H9 (cell line): ENCODE measurements around the gene PRELID1. TPM values are rescaled to one million over a fixed set of nuclear protein-coding genes. Genes with fewer than 3 reads are reported as not detected.

Experiments
- DNase-seq: peaks from one replicate; pipeline ENCODE4 v3.0.0-alpha.2; 2017
- H2AFZ ChIP-seq: one replicate; pipeline ENCODE4 v1.6.1; 2013; ENCODE audit warnings: mild to moderate bottlenecking, low read length, control low read depth, moderate library complexity
- H2AK5ac ChIP-seq: 2 replicates; pipeline ENCODE4 v1.6.1; 2013; ENCODE audit warnings: low read length, control low read depth, mixed read lengths; ENCODE audit not compliant: insufficient read length
- H2BK120ac ChIP-seq: one replicate; pipeline ENCODE4 v1.6.1; 2013; ENCODE audit warnings: low read depth, mild to moderate bottlenecking, low read length, control low read depth, inconsistent platforms; ENCODE audit not compliant: poor library complexity, severe bottlenecking
- H2BK12ac ChIP-seq: 2 replicates; pipeline ENCODE4 v1.6.1; 2013; ENCODE audit warnings: low read length, control low read depth, mixed read lengths, low read depth; ENCODE audit not compliant: insufficient read length
- H2BK15ac ChIP-seq: 2 replicates; pipeline ENCODE4 v1.6.1; 2013; ENCODE audit warnings: low read depth, low read length, control low read depth
- H2BK20ac ChIP-seq: one replicate; pipeline ENCODE4 v1.6.1; 2013; ENCODE audit warnings: low read depth, mild to moderate bottlenecking, low read length, control low read depth, inconsistent platforms; ENCODE audit not compliant: poor library complexity, severe bottlenecking
- H2BK5ac ChIP-seq: 2 replicates; pipeline ENCODE4 v1.6.1; 2013; ENCODE audit warnings: low read length, control low read depth, mixed read lengths; ENCODE audit not compliant: insufficient read length
- H3K14ac ChIP-seq: 2 replicates; pipeline ENCODE4 v1.6.1; 2013; ENCODE audit warnings: low read length, control low read depth; ENCODE audit not compliant: insufficient read depth
- H3K18ac ChIP-seq: 2 replicates; pipeline ENCODE4 v1.6.1; 2013; ENCODE audit warnings: low read depth, mild to moderate bottlenecking, mixed read lengths, low read length, control low read depth; ENCODE audit not compliant: insufficient read length
- H3K23ac ChIP-seq: 2 replicates; pipeline ENCODE4 v1.6.1; 2013; ENCODE audit warnings: low read length, control low read depth, mixed read lengths, low read depth; ENCODE audit not compliant: insufficient read length
- H3K23me2 ChIP-seq: 2 replicates; pipeline ENCODE4 v1.6.1; 2013; ENCODE audit warnings: low read depth, mild to moderate bottlenecking, mixed read lengths, low read length, control low read depth; ENCODE audit not compliant: insufficient read length, poor library complexity, severe bottlenecking
- H3K27ac ChIP-seq: 2 replicates; pipeline ENCODE4 v1.5.1; 2013; ENCODE audit warnings: low read length, control low read depth, mixed read lengths, low read depth; ENCODE audit not compliant: insufficient read length
- H3K27me3 ChIP-seq: 2 replicates; pipeline ENCODE4 v1.6.1; 2013; ENCODE audit warnings: low read length, control low read depth, inconsistent platforms; ENCODE audit not compliant: insufficient read depth
- H3K4ac ChIP-seq: 2 replicates; pipeline ENCODE4 v1.6.1; 2013; ENCODE audit warnings: low read depth, mild to moderate bottlenecking, control low read depth, inconsistent platforms, low read length, moderate library complexity
- H3K4me1 ChIP-seq: 2 replicates; pipeline ENCODE4 v1.6.1; 2013; ENCODE audit warnings: low read length, control low read depth, inconsistent platforms; ENCODE audit not compliant: insufficient read depth
- H3K4me2 ChIP-seq: 2 replicates; pipeline ENCODE4 v1.6.1; 2013; ENCODE audit warnings: low read length, control low read depth, mixed read lengths; ENCODE audit not compliant: insufficient read length, insufficient read depth
- H3K56ac ChIP-seq: 2 replicates; pipeline ENCODE4 v1.6.1; 2013; ENCODE audit warnings: low read depth, mild to moderate bottlenecking, mixed read lengths, low read length, control low read depth; ENCODE audit not compliant: insufficient read length
- H3K79me1 ChIP-seq: 2 replicates; pipeline ENCODE4 v1.6.1; 2013; ENCODE audit warnings: low read depth, mild to moderate bottlenecking, moderate library complexity, low read length, control low read depth, inconsistent platforms; ENCODE audit not compliant: insufficient read depth, poor library complexity, severe bottlenecking
- H3K79me2 ChIP-seq: 2 replicates; pipeline ENCODE4 v1.6.1; 2013; ENCODE audit warnings: low read length, control low read depth, inconsistent platforms; ENCODE audit not compliant: insufficient read depth
- H3K9ac ChIP-seq: 2 replicates; pipeline ENCODE4 v1.6.1; 2013; ENCODE audit warnings: low read length, control low read depth, mixed read lengths; ENCODE audit not compliant: insufficient read length; ENCODE audit errors: extremely low read depth
- H3K9me3 ChIP-seq: one replicate; pipeline ENCODE4 v1.6.1; 2013; ENCODE audit warnings: low read depth, low read length, inconsistent platforms; ENCODE audit not compliant: control insufficient read depth
- H3T11ph ChIP-seq: one replicate; pipeline ENCODE4 v1.6.1; 2013; ENCODE audit warnings: mild to moderate bottlenecking, low read length, control low read depth, inconsistent platforms
- H4K20me1 ChIP-seq: one replicate; pipeline ENCODE4 v1.6.1; 2013; ENCODE audit not compliant: control insufficient read depth, insufficient read length, insufficient read depth
- H4K5ac ChIP-seq: 2 replicates; pipeline ENCODE4 v1.6.1; 2013; ENCODE audit warnings: low read depth, mild to moderate bottlenecking, mixed read lengths, low read length, control low read depth; ENCODE audit not compliant: insufficient read length
- H4K8ac ChIP-seq: replicated peaks from 2 replicates; pipeline ENCODE4 v1.6.1; 2013; ENCODE audit warnings: low read length, control low read depth, mixed read lengths, low read depth; ENCODE audit not compliant: insufficient read length
- H4K91ac ChIP-seq: 2 replicates; pipeline ENCODE4 v1.6.1; 2013; ENCODE audit warnings: low read depth, mild to moderate bottlenecking, moderate library complexity, mixed read lengths, low read length, control low read depth; ENCODE audit not compliant: insufficient read length
- H3K27ac Mint-ChIP-seq, 3 experiments: 2 replicates in 2 of 3; 3 replicates in 1 of 3; pipeline ENCODE4 v1.8.0; 2020 to 2021; ENCODE audit warnings: mixed read lengths in 3 of 3, mild to moderate bottlenecking in 1 of 3, moderate library complexity in 1 of 3
- H3K27me3 Mint-ChIP-seq: 2 replicates; pipeline ENCODE4 v1.8.0; 2021; ENCODE audit warnings: low read depth, mild to moderate bottlenecking, moderate library complexity, mixed read lengths
- H3K36me3 Mint-ChIP-seq, 3 experiments: 2 replicates in 2 of 3; 3 replicates in 1 of 3; pipeline ENCODE4 v1.8.0; 2020 to 2021; ENCODE audit warnings: low read depth in 3 of 3, mixed read lengths in 3 of 3; ENCODE audit not compliant: insufficient read depth in 1 of 3
- H3K4me1 Mint-ChIP-seq, 2 experiments: 2 replicates each; pipeline ENCODE4 v1.8.0; 2020; ENCODE audit warnings: mixed read lengths in 2 of 2
- H3K4me3 Mint-ChIP-seq, 2 experiments: 2 replicates in 1 of 2; 3 replicates in 1 of 2; pipeline ENCODE4 v1.8.0; 2020 to 2021; ENCODE audit warnings: mild to moderate bottlenecking in 2 of 2, mixed read lengths in 2 of 2, moderate library complexity in 1 of 2
- H3K9me3 Mint-ChIP-seq, 2 experiments: 2 replicates in 1 of 2; 3 replicates in 1 of 2; pipeline ENCODE4 v1.8.0; 2020; ENCODE audit warnings: mild to moderate bottlenecking in 2 of 2, mixed read lengths in 2 of 2, moderate library complexity in 1 of 2
- WGBS: extraction: QIAGEN DNeasy Blood & Tissue Kit; methylation state at CpG from one replicate; pipeline ENCODE4 v1.1.7; 2013; ENCODE audit warnings: missing lambda C conversion rate, low lambda C conversion rate, mixed read lengths; ENCODE audit not compliant: insufficient read length; ENCODE audit errors: extremely low coverage; 5-methylcytosine and 5-hydroxymethylcytosine counted together
- total RNA-seq: library from RNA; stranded (reverse); gene quantifications from 2 replicates; pipeline ENCODE4 v1.2.1, GENCODE V29; 2021
- TF ChIP-seq, protein P1 (sequence below): fragments of 200-600 bp; sonication (generic); conservative IDR thresholded peaks from 3 replicates; pipeline ENCODE4 v1.8.0; 2021; ENCODE audit warnings: antibody characterized with exemption, mild to moderate bottlenecking

PRELID1 gene
- total RNA-seq, 1 experiment from 2014 or later: 213 TPM

DNA sequence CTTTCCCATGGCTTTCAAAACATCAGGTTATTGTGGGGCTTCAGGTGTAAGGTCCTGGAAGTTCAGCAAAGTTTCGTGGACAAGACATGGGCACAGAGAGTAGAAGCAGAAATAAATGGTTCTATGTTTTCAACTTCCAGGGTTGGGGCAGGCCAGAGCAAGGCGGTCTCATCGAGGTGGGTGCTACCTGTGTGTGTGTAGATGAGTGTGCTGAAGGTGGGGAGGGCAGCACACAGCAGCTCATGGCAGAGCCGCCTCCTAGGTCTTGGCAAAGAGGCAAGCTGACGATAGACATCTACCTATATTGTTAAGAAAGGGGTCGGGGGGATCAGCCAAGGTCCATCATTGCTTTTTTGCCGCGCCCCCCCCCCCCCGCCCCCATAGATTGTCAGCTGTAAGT lies 3.9 kb upstream of the PRELID1 start:
- Histone ChIP-seq H2AFZ (no peak overlapping the region), H2BK15ac (no peak overlapping the region), H3K79me1 (no peaks in the 10 kb centered on the region), H3K27me3 (no peaks in the 10 kb centered on the region), H2BK20ac (no peak overlapping the region), H3K79me2 (peaks cover 8% of the 10 kb centered on the region; the same call in 1 of the 2 replicates), H2BK12ac (no peak overlapping the region), H2BK5ac (no peak overlapping the region), H3K27ac (no peak overlapping the region), H3K23me2 (peaks cover 13% of the 10 kb centered on the region), H3K4me1 (no peaks in the 10 kb centered on the region), H3K56ac (no peak overlapping the region), H3K18ac (no peak overlapping the region), H3K9me3 (no peaks in the 10 kb centered on the region), H3K14ac (no peak overlapping the region), H3T11ph (no peak overlapping the region), H3K4me2 (no peak overlapping the region), H3K9ac (no peak overlapping the region), H4K5ac (no peak overlapping the region), H4K8ac (no peak overlapping the region), H4K91ac (no peak overlapping the region), H3K4ac (no peak overlapping the region), H2BK120ac (no peak overlapping the region), H4K20me1 (no peaks in the 10 kb centered on the region), H3K23ac (no peak overlapping the region), H2AK5ac (no peak overlapping the region)
- Mint-ChIP-seq H3K27ac (peak overlapping the region; percentile 90 to 94 (median 91); a peak in 6 of 7 replicates), H3K36me3 (peaks cover 20 to 56% (median 27%) of the 10 kb centered on the region in 3 experiments), H3K4me1 (peaks cover 39 to 57% of the 10 kb centered on the region in 2 experiments), H3K4me3 (no peak overlapping the region; a peak in 1 of 5 replicates), H3K9me3 (no peaks in the 10 kb centered on the region), H3K27me3 (peaks cover 1% of the 10 kb centered on the region; the same call in 1 of the 2 replicates)
- DNase-seq: no peak
- TF ChIP-seq, protein P1, sequence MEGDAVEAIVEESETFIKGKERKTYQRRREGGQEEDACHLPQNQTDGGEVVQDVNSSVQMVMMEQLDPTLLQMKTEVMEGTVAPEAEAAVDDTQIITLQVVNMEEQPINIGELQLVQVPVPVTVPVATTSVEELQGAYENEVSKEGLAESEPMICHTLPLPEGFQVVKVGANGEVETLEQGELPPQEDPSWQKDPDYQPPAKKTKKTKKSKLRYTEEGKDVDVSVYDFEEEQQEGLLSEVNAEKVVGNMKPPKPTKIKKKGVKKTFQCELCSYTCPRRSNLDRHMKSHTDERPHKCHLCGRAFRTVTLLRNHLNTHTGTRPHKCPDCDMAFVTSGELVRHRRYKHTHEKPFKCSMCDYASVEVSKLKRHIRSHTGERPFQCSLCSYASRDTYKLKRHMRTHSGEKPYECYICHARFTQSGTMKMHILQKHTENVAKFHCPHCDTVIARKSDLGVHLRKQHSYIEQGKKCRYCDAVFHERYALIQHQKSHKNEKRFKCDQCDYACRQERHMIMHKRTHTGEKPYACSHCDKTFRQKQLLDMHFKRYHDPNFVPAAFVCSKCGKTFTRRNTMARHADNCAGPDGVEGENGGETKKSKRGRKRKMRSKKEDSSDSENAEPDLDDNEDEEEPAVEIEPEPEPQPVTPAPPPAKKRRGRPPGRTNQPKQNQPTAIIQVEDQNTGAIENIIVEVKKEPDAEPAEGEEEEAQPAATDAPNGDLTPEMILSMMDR: no peak
- no CpG with 5 or more reads among the region's 9 CpGs for WGBS
